DOHH2 (cell line): ENCODE measurements around the gene NKD1.

ENCODE experiments used
- H3F3A ChIP-seq: fragments of 200-600 bp; sonication (generic), shearing (Covaris generic); 2 replicates; pipeline ENCODE4 v1.6.0; 2016; ENCODE audit warnings: antibody characterized with exemption, mild to moderate bottlenecking; ENCODE audit not compliant: control insufficient read depth, insufficient read depth
- H3K27ac ChIP-seq: fragments of 200-600 bp; sonication (generic); 2 replicates; pipeline ENCODE4 v1.5.1; 2014; ENCODE audit warnings: low read depth, mild to moderate bottlenecking, low read length, moderate library complexity
- H3K27me3 ChIP-seq: fragments of 200-600 bp; sonication (generic); 2 replicates; pipeline ENCODE4 v1.6.1; 2014; ENCODE audit warnings: mild to moderate bottlenecking, low read length, mixed read lengths; ENCODE audit not compliant: control insufficient read depth
- H3K36me3 ChIP-seq: fragments of 200-600 bp; sonication (generic); 2 replicates; pipeline ENCODE4 v1.6.1; 2014; ENCODE audit warnings: mild to moderate bottlenecking, low read length, moderate library complexity, mixed read lengths; ENCODE audit not compliant: control insufficient read depth
- H3K4me1 ChIP-seq: fragments of 200-600 bp; sonication (generic); 2 replicates; pipeline ENCODE4 v1.6.1; 2014; ENCODE audit warnings: mild to moderate bottlenecking, low read length, mixed read lengths; ENCODE audit not compliant: control insufficient read depth
- H3K4me2 ChIP-seq: fragments of 200-600 bp; sonication (generic); 2 replicates; pipeline ENCODE4 v1.6.0; 2014; ENCODE audit warnings: mild to moderate bottlenecking, low read length, moderate library complexity
- H3K4me3 ChIP-seq: fragments of 200-600 bp; sonication (generic); 2 replicates; pipeline ENCODE4 v1.5.1; 2014; ENCODE audit warnings: mild to moderate bottlenecking, low read length, mixed read lengths
- H3K79me2 ChIP-seq: fragments of 200-600 bp; sonication (generic); 2 replicates; pipeline ENCODE4 v1.6.1; 2014; ENCODE audit warnings: mild to moderate bottlenecking, low read length, mixed read lengths; ENCODE audit not compliant: control insufficient read depth
- H3K9me2 ChIP-seq: fragments of 200-600 bp; sonication (generic); replicated peaks from 2 replicates; pipeline ENCODE4 v1.6.1; 2014; ENCODE audit warnings: mild to moderate bottlenecking, low read length, mixed read lengths; ENCODE audit not compliant: control insufficient read depth
- H3K9me3 ChIP-seq: fragments of 200-600 bp; sonication (generic); 2 replicates; pipeline ENCODE4 v1.6.1; 2014; ENCODE audit warnings: antibody characterized with exemption, low read length, mixed read lengths; ENCODE audit not compliant: control insufficient read depth, insufficient read depth
- H4K20me1 ChIP-seq: fragments of 200-600 bp; sonication (generic); 2 replicates; pipeline ENCODE4 v1.6.0; 2014; ENCODE audit warnings: low read depth, mild to moderate bottlenecking, antibody characterized with exemption, low read length, moderate library complexity; ENCODE audit not compliant: control insufficient read depth, insufficient read depth
- CTCF ChIP-seq: fragments of 200-600 bp; sonication (generic); IDR thresholded peaks from one replicate; pipeline ENCODE4 v1.5.1; 2014; ENCODE audit warnings: antibody characterized with exemption, mild to moderate bottlenecking, low read depth, low read length; ENCODE audit not compliant: poor library complexity, severe bottlenecking
- EZH2phosphoT487 ChIP-seq: fragments of 200-600 bp; sonication (generic); IDR thresholded peaks from 2 replicates; pipeline ENCODE4 v1.6.1; 2017; ENCODE audit warnings: borderline replicate concordance, mild to moderate bottlenecking, antibody characterized with exemption, low read length, moderate library complexity, mixed read lengths

NKD1 gene

GRCh38 chr16:50627419-50627818 is 79.2 kb downstream of the NKD1 start:
- H3K4me2 ChIP-seq, result no peak overlapping the region
- H3K4me1 ChIP-seq, result no peaks in the 10 kb centered on the region
- no peaks in the 10 kb centered on the region for H3F3A ChIP-seq
- no peaks in the 10 kb centered on the region for H4K20me1 ChIP-seq
- no peaks in the 10 kb centered on the region for H3K27me3 ChIP-seq
- TF ChIP-seq CTCF, result peak; percentile 14
- TF ChIP-seq EZH2phosphoT487, result no peak
- H3K27ac ChIP-seq, result no peak overlapping the region
- no peak overlapping the region for H3K4me3 ChIP-seq
- H3K9me2 ChIP-seq, result no peaks in the 10 kb centered on the region
- no peaks in the 10 kb centered on the region for H3K79me2 ChIP-seq
- no peaks in the 10 kb centered on the region for H3K9me3 ChIP-seq
- no peaks in the 10 kb centered on the region for H3K36me3 ChIP-seq

GRCh38 chr16:50628156-50628802 is 80.1 kb downstream of the NKD1 start:
- no peak overlapping the region for H3K27ac ChIP-seq
- H4K20me1 ChIP-seq, result no peaks in the 10 kb centered on the region
- H3K27me3 ChIP-seq, result no peaks in the 10 kb centered on the region
- H3K36me3 ChIP-seq, result no peaks in the 10 kb centered on the region
- H3F3A ChIP-seq, result no peaks in the 10 kb centered on the region
- no peak overlapping the region for H3K4me2 ChIP-seq
- no peaks in the 10 kb centered on the region for H3K79me2 ChIP-seq
- no peaks in the 10 kb centered on the region for H3K9me2 ChIP-seq
- no peaks in the 10 kb centered on the region for H3K9me3 ChIP-seq
- no peak overlapping the region for H3K4me3 ChIP-seq
- TF ChIP-seq EZH2phosphoT487 (no peak), CTCF (no peak)
- H3K4me1 ChIP-seq, result no peaks in the 10 kb centered on the region

GRCh38 chr16:50629334-50629733 is 81.1 kb downstream of the NKD1 start:
- H3K9me3 ChIP-seq, result no peaks in the 10 kb centered on the region
- no peaks in the 10 kb centered on the region for H3K9me2 ChIP-seq
- H3K4me1 ChIP-seq, result no peaks in the 10 kb centered on the region
- H4K20me1 ChIP-seq, result no peaks in the 10 kb centered on the region
- no peak overlapping the region for H3K27ac ChIP-seq
- H3K4me2 ChIP-seq, result no peak overlapping the region
- H3K27me3 ChIP-seq, result no peaks in the 10 kb centered on the region
- H3K4me3 ChIP-seq, result no peak overlapping the region
- no peaks in the 10 kb centered on the region for H3F3A ChIP-seq
- H3K36me3 ChIP-seq, result no peaks in the 10 kb centered on the region
- TF ChIP-seq EZH2phosphoT487 (no peak), CTCF (no peak)
- H3K79me2 ChIP-seq, result no peaks in the 10 kb centered on the region
